ENCODE data around the gene NUCB1. TPM values are rescaled to one million over a fixed set of nuclear protein-coding genes. Genes with fewer than 3 reads are reported as not detected.
A peak's percentile ranks its signal among the peaks of the same experiment; 100 is the strongest.

The NUCB1 gene
- total RNA-seq, 6 donors from 2014 or later, result 278 to 463 (median 341) TPM

- DNase-seq (peak in 1 of 2 donors; percentile 37), ATAC-seq (ENCODE audit: low FRiP score in 2 of 2) (no peak)
- Histone ChIP-seq H3K4me3 (peak overlapping the region; percentile 56 to 87 (median 83)), H3K9me3 (no peaks in the 10 kb centered on the region), H3K27ac (peak overlapping the region; percentile 79 to 95 (median 85)), H3K27me3 (no peaks in the 10 kb centered on the region), H3K36me3 (peaks cover 0 to 5% (median 0%) of the 10 kb centered on the region in 4 donors), H3K4me1 (peaks cover 11 to 24% (median 15%) of the 10 kb centered on the region in 4 donors)
- WGBS, 2 donors, result 65 to 68% methylated on average over 15 to 16 of the region's 16 CpGs
- no peak for TF ChIP-seq POLR2A (IDR thresholded peaks at IDR 0.05)
- no peak for TF ChIP-seq CTCF (IDR thresholded peaks at IDR 0.05)
- no peak for TF ChIP-seq POLR2AphosphoS5 (IDR thresholded peaks at IDR 0.05)
- TF ChIP-seq EP300 (IDR thresholded peaks at IDR 0.05), result no peak
Observed at GRCh38 chr19:48955308-48955958, 55.3 kb downstream of the NUCB1 start.

DNA sequence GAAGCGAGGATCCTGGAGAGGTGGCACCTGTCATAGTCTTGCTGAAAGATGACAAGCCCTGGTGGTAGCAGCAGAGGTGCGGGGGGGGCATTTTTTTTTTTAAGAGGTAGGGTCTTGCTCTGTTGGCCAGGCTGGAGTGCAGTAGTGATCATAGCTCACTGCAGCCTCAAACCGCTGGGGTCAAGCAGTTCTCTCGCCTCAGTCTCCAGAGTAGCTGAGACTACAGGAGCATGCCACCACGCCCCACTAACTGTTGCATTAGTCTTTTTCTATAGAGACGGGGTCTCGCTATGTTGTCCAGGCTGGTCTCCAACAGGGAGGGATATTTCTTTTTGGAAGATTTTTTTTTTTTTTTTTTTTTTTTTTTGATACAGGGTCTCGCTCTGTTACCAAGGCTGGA, 57.9 kb downstream of the NUCB1 start:
- 95 to 99% methylated on average over 8 of the region's 8 CpGs for WGBS, 2 donors
- TF ChIP-seq EP300 (IDR thresholded peaks at IDR 0.05) (no peak), POLR2AphosphoS5 (IDR thresholded peaks at IDR 0.05) (no peak), CTCF (IDR thresholded peaks at IDR 0.05) (no peak), POLR2A (IDR thresholded peaks at IDR 0.05) (no peak)
- Histone ChIP-seq H3K27ac (no peak overlapping the region), H3K4me1 (peaks cover 21 to 46% (median 26%) of the 10 kb centered on the region in 4 donors), H3K27me3 (no peaks in the 10 kb centered on the region), H3K9me3 (no peaks in the 10 kb centered on the region), H3K36me3 (peaks cover 0 to 5% (median 0%) of the 10 kb centered on the region in 4 donors), H3K4me3 (no peak overlapping the region)
- no peak for ATAC-seq (ENCODE audit: low FRiP score in 2 of 2)
- DNase-seq, result no peak

DNA sequence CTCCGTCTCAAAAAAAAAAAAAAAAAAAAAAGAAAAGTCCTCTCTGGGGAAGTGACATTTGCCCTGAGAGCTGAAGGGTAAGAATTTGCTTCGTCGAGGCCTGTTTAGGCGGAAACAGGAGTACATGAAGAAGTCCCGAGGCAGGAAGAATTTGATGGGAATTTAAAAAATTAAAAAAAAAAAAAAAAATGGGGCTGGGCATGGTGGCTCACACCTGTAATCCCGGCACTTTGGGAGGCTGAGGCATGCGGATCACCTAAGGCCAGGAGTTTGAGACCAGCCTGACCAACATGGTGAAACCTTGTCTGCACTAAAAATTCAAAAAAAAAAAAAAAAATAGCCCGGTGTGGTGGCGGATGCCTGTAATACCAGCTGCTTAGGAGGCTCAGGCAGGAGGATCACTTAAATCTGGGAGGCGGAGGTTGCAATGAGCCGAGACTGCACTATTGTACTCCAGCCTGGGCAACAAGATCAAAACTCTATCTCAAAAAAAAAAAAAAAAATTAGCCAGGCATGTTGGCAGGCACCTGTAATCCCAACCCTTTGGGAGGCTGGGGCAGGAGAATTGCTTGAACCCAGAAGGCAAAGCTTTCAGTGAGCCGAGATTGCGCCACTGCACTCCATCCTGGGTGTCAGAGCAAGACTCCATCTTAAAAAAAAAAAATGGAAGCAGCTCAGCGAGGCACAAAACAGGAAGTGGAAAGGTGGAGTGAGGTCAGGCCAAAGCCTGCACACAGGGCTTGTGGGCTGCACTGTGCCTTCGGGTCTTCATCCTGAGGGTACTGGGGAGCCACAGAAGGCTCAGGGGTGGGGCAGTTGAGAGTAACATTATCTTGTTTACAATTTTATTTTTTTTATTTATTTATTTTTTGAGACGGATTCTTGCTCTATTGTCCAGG, 59.5 kb downstream of the NUCB1 start:
- Histone ChIP-seq H3K4me3 (no peak overlapping the region), H3K36me3 (peaks cover 0 to 5% (median 0%) of the 10 kb centered on the region in 4 donors), H3K9me3 (no peaks in the 10 kb centered on the region), H3K27ac (peak overlapping the region in 2 of 4 donors; percentile 88 to 98), H3K27me3 (no peaks in the 10 kb centered on the region), H3K4me1 (peaks cover 33 to 56% (median 42%) of the 10 kb centered on the region in 4 donors)
- ATAC-seq (ENCODE audit: low FRiP score in 2 of 2), result no peak
- no peak for DNase-seq
- WGBS, 2 donors, result 74 to 80% methylated on average over 16 of the region's 16 CpGs
- no peak for TF ChIP-seq EP300 (IDR thresholded peaks at IDR 0.05)
- TF ChIP-seq POLR2A (IDR thresholded peaks at IDR 0.05), result no peak
- no peak for TF ChIP-seq CTCF (IDR thresholded peaks at IDR 0.05)
- TF ChIP-seq POLR2AphosphoS5 (IDR thresholded peaks at IDR 0.05), result no peak

DNA sequence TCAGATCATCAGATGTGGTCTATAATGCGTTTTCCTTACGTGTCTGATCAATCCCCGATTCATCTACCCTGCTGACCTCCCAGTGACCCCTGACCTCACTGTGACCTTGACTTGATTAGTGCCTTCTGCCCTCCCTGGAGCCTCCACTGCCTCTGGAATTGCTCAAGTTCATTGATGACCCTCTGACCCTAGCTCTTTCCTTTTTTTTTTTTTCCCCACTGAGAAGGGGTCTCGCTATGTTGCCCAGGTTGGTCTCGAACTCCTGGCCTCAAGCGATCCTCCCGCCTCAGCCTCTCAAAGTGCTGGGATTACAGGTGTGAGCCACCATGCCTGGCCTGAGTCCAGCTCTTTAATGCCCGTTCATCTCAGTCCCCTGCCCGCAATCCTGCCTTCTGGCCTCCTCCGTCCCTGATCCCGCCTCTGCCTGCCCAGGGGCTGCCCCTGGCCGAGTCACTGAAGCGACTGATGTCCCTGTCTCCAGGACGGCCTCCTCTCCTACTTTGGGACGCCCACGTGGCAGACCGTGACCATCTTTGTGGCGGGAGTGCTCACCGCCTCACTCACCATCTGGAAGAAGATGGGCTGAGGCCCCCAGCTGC, 61.0 kb downstream of the NUCB1 start:
- Histone ChIP-seq H3K4me1 (peaks cover 28 to 49% (median 35%) of the 10 kb centered on the region in 4 donors), H3K4me3 (no peak overlapping the region), H3K9me3 (no peaks in the 10 kb centered on the region), H3K36me3 (peaks cover under 1 to 7% (median 3%) of the 10 kb centered on the region in 4 donors), H3K27ac (peak overlapping the region in 3 of 4 donors; percentile 88 to 98 (median 93)), H3K27me3 (no peaks in the 10 kb centered on the region)
- no peak for TF ChIP-seq CTCF (IDR thresholded peaks at IDR 0.05)
- TF ChIP-seq EP300 (IDR thresholded peaks at IDR 0.05), result no peak
- no peak for TF ChIP-seq POLR2AphosphoS5 (IDR thresholded peaks at IDR 0.05)
- TF ChIP-seq POLR2A (IDR thresholded peaks at IDR 0.05), result no peak
- DNase-seq (peak in 1 of 2 donors; percentile 50), ATAC-seq (ENCODE audit: low FRiP score in 2 of 2) (no peak)
- WGBS, 2 donors, result 89 to 90% methylated on average over 19 of the region's 19 CpGs
